ENCODE measurements around the gene MYCBPAP. TPM values are rescaled to one million over a fixed set of nuclear protein-coding genes. Genes with fewer than 3 reads are reported as not detected.

Gene MYCBPAP
- total RNA-seq, 1 donor from 2014 or later, result 0.30 TPM

GRCh38 chr17:50517504-50518383, 9.5 kb downstream of the MYCBPAP start:
- no peak for DNase-seq (ENCODE audit: low read depth)

- no peak for DNase-seq (ENCODE audit: low read depth)
Measured at GRCh38 chr17:50518384-50519023, 10.3 kb downstream of the MYCBPAP start.

- no peak for DNase-seq (ENCODE audit: low read depth)
Measured at GRCh38 chr17:50519141-50519834, 11.0 kb downstream of the MYCBPAP start.

- DNase-seq (ENCODE audit: low read depth), result no peak
Measured at GRCh38 chr17:50520483-50520882, 12.2 kb downstream of the MYCBPAP start.

GRCh38 chr17:50521514-50521913, 13.3 kb downstream of the MYCBPAP start:
- DNase-seq (ENCODE audit: low read depth), result no peak

- DNase-seq (ENCODE audit: low read depth), result no peak
Measured at GRCh38 chr17:50522766-50523165, 14.5 kb downstream of the MYCBPAP start.

- no peak for DNase-seq (ENCODE audit: low read depth)
Measured at GRCh38 chr17:50523208-50523607, 15.0 kb downstream of the MYCBPAP start.

- DNase-seq (ENCODE audit: low read depth), result no peak
Measured at GRCh38 chr17:50524838-50525237, 16.6 kb downstream of the MYCBPAP start.

- DNase-seq (ENCODE audit: low read depth), result no peak
Measured at GRCh38 chr17:50527155-50527762, 19.0 kb downstream of the MYCBPAP start.

- no peak for DNase-seq (ENCODE audit: low read depth)
Measured at GRCh38 chr17:50527949-50528474, 19.8 kb downstream of the MYCBPAP start.

- DNase-seq (ENCODE audit: low read depth), result no peak
Measured at GRCh38 chr17:50529849-50530248, 21.6 kb downstream of the MYCBPAP start.

GRCh38 chr17:50531428-50532025, 23.3 kb downstream of the MYCBPAP start:
- no peak for DNase-seq (ENCODE audit: low read depth)

GRCh38 chr17:50532452-50533024, 24.3 kb downstream of the MYCBPAP start, which contains the start of gene EPN3:
Gene EPN3, plus strand, starts transcription at chr17:50532735. Its CDS starts 3,822 bp downstream, at chr17:50536557.
- DNase-seq (ENCODE audit: low read depth), result peak; percentile 19

- no peak for DNase-seq (ENCODE audit: low read depth)
Measured at GRCh38 chr17:50533185-50533584, 24.9 kb downstream of the MYCBPAP start.

- DNase-seq (ENCODE audit: low read depth), result peak; percentile 23
Measured at GRCh38 chr17:50533720-50534148, 25.5 kb downstream of the MYCBPAP start.

GRCh38 chr17:50534222-50534978, 26.2 kb downstream of the MYCBPAP start:
- DNase-seq (ENCODE audit: low read depth), result peak; percentile 51

- DNase-seq (ENCODE audit: low read depth), result no peak
Measured at GRCh38 chr17:50534979-50535326, 26.7 kb downstream of the MYCBPAP start.

- no peak for DNase-seq (ENCODE audit: low read depth)
Measured at GRCh38 chr17:50535407-50535806, 27.2 kb downstream of the MYCBPAP start.

GRCh38 chr17:50536683-50537646, 28.7 kb downstream of the MYCBPAP start:
- no peak for DNase-seq (ENCODE audit: low read depth)
